Keratinocyte (primary cell): Measurements from ENCODE around the gene ARSI. TPM values are rescaled to one million over a fixed set of nuclear protein-coding genes. Genes with fewer than 3 reads are reported as not detected.

Experiments
- DNase-seq: peaks from one replicate; pipeline ENCODE4 v3.0.0-alpha.2; 2011; ENCODE audit warnings: low read depth, missing footprints, low spot score
- FAIRE-seq: peaks from 2 replicates; lab custom pipeline; 2011; peaks lifted over from hg19 to GRCh38; lab: Jason Lieb, UNC
- H2AFZ ChIP-seq: 2 replicates; pipeline ENCODE4 v1.6.0; 2012; ENCODE audit warnings: low read length, control low read depth, inconsistent platforms; ENCODE audit not compliant: control insufficient read depth
- H3K27ac ChIP-seq: 2 replicates; pipeline ENCODE4 v1.5.1; 2011; ENCODE audit warnings: low read length; ENCODE audit not compliant: control insufficient read depth, insufficient read depth
- H3K27me3 ChIP-seq: 3 replicates; pipeline ENCODE4 v1.6.0; 2011; ENCODE audit warnings: low read length; ENCODE audit not compliant: control insufficient read depth, insufficient read depth; ENCODE audit errors: extremely low read depth
- H3K36me3 ChIP-seq, 2 experiments: 2 replicates in 1 of 2; 3 replicates in 1 of 2; pipeline ENCODE4 v1.5.1; 2011; ENCODE audit warnings: low read length in 2 of 2, mild to moderate bottlenecking in 1 of 2; ENCODE audit not compliant: control insufficient read depth in 2 of 2, insufficient read depth in 2 of 2; ENCODE audit errors: extremely low read depth in 1 of 2
- H3K4me1 ChIP-seq: 3 replicates; pipeline ENCODE4 v1.5.1; 2011; ENCODE audit warnings: low read length; ENCODE audit not compliant: control insufficient read depth, insufficient read depth; ENCODE audit errors: extremely low read depth
- H3K4me2 ChIP-seq: 3 replicates; pipeline ENCODE4 v1.6.0; 2011; ENCODE audit warnings: low read depth, low read length; ENCODE audit not compliant: control insufficient read depth, insufficient read depth; ENCODE audit errors: extremely low read depth
- H3K4me3 ChIP-seq, 3 experiments: fragments of 200-600 bp in 1 of 3; sonication (generic) in 1 of 3; 2 replicates in 2 of 3; 3 replicates in 1 of 3; pipeline ENCODE4 v1.5.1; 2011 to 2016; ENCODE audit warnings: low read length in 3 of 3, mild to moderate bottlenecking in 3 of 3, control low read depth in 2 of 3, inconsistent platforms in 1 of 3, low read depth in 1 of 3, mixed read lengths in 1 of 3, mixed run types in 1 of 3, moderate library complexity in 1 of 3; ENCODE audit not compliant: control insufficient read depth in 2 of 3, insufficient read depth in 2 of 3; ENCODE audit errors: extremely low read depth in 1 of 3
- H3K79me2 ChIP-seq: 2 replicates; pipeline ENCODE4 v1.6.0; 2012; ENCODE audit warnings: low read length; ENCODE audit not compliant: control insufficient read depth, insufficient read depth
- H3K9ac ChIP-seq: 3 replicates; pipeline ENCODE4 v1.6.0; 2011; ENCODE audit warnings: low read length; ENCODE audit not compliant: control insufficient read depth, insufficient read depth; ENCODE audit errors: extremely low read depth
- H3K9me1 ChIP-seq: 3 replicates; pipeline ENCODE4 v1.6.0; 2011; ENCODE audit warnings: low read length; ENCODE audit not compliant: control insufficient read depth, insufficient read depth; ENCODE audit errors: extremely low read depth
- H3K9me3 ChIP-seq: 2 replicates; pipeline ENCODE4 v1.5.1; 2012; ENCODE audit warnings: low read depth, low read length; ENCODE audit not compliant: control insufficient read depth
- H4K20me1 ChIP-seq: 3 replicates; pipeline ENCODE4 v1.6.0; 2011; ENCODE audit warnings: low read length; ENCODE audit not compliant: control insufficient read depth, insufficient read depth; ENCODE audit errors: extremely low read depth
- CTCF ChIP-seq, 3 experiments: IDR thresholded peaks in 1 of 3; conservative IDR thresholded peaks in 1 of 3; optimal IDR thresholded peaks in 1 of 3; 2 replicates in 2 of 3; 3 replicates in 1 of 3; pipeline versions ENCODE3 to v1.5.1; 2011; ENCODE audit warnings: low read length in 3 of 3, mild to moderate bottlenecking in 3 of 3, moderate library complexity in 2 of 3, control low read depth in 1 of 3, inconsistent platforms in 1 of 3; ENCODE audit not compliant: insufficient read depth in 2 of 3; ENCODE audit errors: extremely low read depth in 1 of 3
- EZH2 ChIP-seq: IDR thresholded peaks from one replicate; pipeline ENCODE4 v1.6.1; 2012; ENCODE audit warnings: inconsistent platforms, mild to moderate bottlenecking, low read length, moderate library complexity
- dilution Hi-C: fragments of 300-500 bp; cut with MboI; formaldehyde crosslinking; loops from one replicate; pipeline ENCODE4 v1.7.0; 2020; ENCODE audit warnings: low sequenced_read_pairs; ENCODE audit not compliant: extremely low pct_ligation_motif_present
- polyA plus RNA-seq, 5 experiments: library from polyadenylated mRNA; depleted of rRNA in 3 of 5; stranded (reverse) in 3 of 5; stranded (forward) in 1 of 5; unstranded in 1 of 5; fragments of >200 nt; gene quantifications; 1 replicate in 1 of 5; 2 replicates in 3 of 5; 3 replicates in 1 of 5; pipeline versions ENCODE4 v1.2.1 to v1.2.3, GENCODE V29; 2011 to 2012; ENCODE audit warnings: missing spikeins in 2 of 5, low read depth in 1 of 5, low replicate concordance in 1 of 5

ARSI gene
- polyA plus RNA-seq, 1 donor (not counting 4 experiments of a cell fraction or from before 2014, with no cell fraction given): 1.7 TPM

GRCh38 chr5:150270541-150271295 lies 32.0 kb downstream of the ARSI start:
- Histone ChIP-seq H3K27ac (no peak overlapping the region), H3K4me2 (no peak overlapping the region), H2AFZ (no peak overlapping the region), H3K9me1 (no peaks in the 10 kb centered on the region), H3K36me3 (no peaks in the 10 kb centered on the region), H4K20me1 (no peaks in the 10 kb centered on the region), H3K27me3 (no peaks in the 10 kb centered on the region), H3K4me3 (no peak overlapping the region), H3K79me2 (no peaks in the 10 kb centered on the region), H3K9me3 (no peaks in the 10 kb centered on the region), H3K9ac (no peak overlapping the region), H3K4me1 (peaks cover 3% of the 10 kb centered on the region)
- TF ChIP-seq CTCF (optimal IDR thresholded peaks at IDR 0.05 in 1 of 3, IDR thresholded peaks at IDR 0.05 in 1 of 3, conservative IDR thresholded peaks at IDR 0.05 in 1 of 3; ENCODE audit: extremely low read depth in 1 of 3, insufficient read depth in 2 of 3, low read length in 3 of 3) (no peak), EZH2 (no peak)
- no peak for DNase-seq
- FAIRE-seq: no peak
- dilution Hi-C loops: no loop called here

GRCh38 chr5:150266871-150267291 lies 35.8 kb downstream of the ARSI start:
- no peaks in the 10 kb centered on the region for H3K27me3 ChIP-seq
- TF ChIP-seq CTCF (optimal IDR thresholded peaks at IDR 0.05 in 1 of 3, IDR thresholded peaks at IDR 0.05 in 1 of 3, conservative IDR thresholded peaks at IDR 0.05 in 1 of 3; ENCODE audit: extremely low read depth in 1 of 3, insufficient read depth in 2 of 3, low read length in 3 of 3) (no peak), EZH2 (no peak)
- H3K79me2 ChIP-seq: no peaks in the 10 kb centered on the region
- H3K4me1 ChIP-seq: peaks cover 24% of the 10 kb centered on the region
- H3K9ac ChIP-seq: no peak overlapping the region
- dilution Hi-C loops: no loop called here
- H3K36me3 ChIP-seq: no peaks in the 10 kb centered on the region
- H4K20me1 ChIP-seq: no peaks in the 10 kb centered on the region
- H3K4me2 ChIP-seq: no peak overlapping the region
- FAIRE-seq (no peak), DNase-seq (no peak)
- no peak overlapping the region for H3K4me3 ChIP-seq
- no peak overlapping the region for H2AFZ ChIP-seq
- no peaks in the 10 kb centered on the region for H3K9me3 ChIP-seq
- no peak overlapping the region for H3K27ac ChIP-seq
- peaks cover 4% of the 10 kb centered on the region for H3K9me1 ChIP-seq
